Measurements from ENCODE around the gene CHRNB1.

Gene CHRNB1

GRCh38 chr17:7460850-7461660 is 16.2 kb downstream of the CHRNB1 start:
- no peak overlapping the region for H3K4me3 ChIP-seq (ENCODE audit: control insufficient read depth, low read depth, low read length)
- DNase-seq (ENCODE audit: low read depth), result no peak

DNA sequence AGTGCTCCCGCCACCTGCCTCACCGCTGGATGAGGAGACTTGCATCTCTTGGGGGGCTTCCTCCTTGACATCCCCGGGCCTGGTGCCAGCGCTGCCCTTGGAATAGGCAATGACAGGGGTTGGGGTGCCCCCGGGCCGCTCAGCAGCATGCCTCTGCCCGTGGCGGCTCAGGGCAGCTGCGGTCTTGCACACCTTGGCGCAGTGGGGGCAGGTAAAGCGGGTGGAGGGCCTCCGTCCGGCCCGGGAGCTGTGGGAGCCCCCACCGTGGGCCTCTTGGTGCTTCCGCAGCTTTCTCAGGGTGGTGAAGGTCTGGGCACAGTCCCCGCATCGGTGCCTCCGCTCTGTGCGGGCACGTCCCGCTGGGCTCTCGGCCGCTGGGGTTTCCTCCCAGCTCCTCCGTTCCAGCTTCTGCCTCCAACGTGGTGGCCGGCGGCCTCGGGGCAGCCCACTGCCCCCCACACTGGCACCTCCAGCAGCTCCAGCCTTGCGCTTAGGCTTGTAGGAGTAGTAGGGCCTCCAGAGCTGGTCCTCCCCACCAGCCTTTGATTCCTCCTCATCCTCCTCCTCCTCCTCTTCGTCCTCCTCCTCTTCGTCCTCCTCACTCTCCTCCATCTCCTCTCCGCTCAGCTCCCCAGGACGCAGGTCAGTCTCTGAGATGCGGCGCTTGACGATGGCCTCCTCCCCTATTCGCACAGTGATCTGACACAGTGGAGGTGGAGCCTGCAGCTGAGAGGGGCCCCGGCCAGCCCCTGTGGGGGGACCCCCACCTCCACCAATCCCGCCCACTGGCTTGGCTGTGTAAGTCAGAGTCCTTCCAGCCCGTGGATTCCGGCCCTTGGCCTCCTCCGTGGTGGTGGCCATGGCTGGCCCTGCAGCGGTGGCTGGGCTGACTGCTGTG is 17.9 kb downstream of the CHRNB1 start:
- H3K4me3 ChIP-seq (ENCODE audit: control insufficient read depth, low read depth, low read length), result no peak overlapping the region
- no peak for DNase-seq (ENCODE audit: low read depth)
- TF ChIP-seq, protein P1, sequence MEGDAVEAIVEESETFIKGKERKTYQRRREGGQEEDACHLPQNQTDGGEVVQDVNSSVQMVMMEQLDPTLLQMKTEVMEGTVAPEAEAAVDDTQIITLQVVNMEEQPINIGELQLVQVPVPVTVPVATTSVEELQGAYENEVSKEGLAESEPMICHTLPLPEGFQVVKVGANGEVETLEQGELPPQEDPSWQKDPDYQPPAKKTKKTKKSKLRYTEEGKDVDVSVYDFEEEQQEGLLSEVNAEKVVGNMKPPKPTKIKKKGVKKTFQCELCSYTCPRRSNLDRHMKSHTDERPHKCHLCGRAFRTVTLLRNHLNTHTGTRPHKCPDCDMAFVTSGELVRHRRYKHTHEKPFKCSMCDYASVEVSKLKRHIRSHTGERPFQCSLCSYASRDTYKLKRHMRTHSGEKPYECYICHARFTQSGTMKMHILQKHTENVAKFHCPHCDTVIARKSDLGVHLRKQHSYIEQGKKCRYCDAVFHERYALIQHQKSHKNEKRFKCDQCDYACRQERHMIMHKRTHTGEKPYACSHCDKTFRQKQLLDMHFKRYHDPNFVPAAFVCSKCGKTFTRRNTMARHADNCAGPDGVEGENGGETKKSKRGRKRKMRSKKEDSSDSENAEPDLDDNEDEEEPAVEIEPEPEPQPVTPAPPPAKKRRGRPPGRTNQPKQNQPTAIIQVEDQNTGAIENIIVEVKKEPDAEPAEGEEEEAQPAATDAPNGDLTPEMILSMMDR (conservative IDR thresholded peaks at IDR 0.05; ENCODE audit: control insufficient read depth, insufficient read depth, low read depth, low read length), result no peak

More at GRCh38 chr17:7460850-7461660, 16.2 kb downstream of the CHRNB1 start:
- TF ChIP-seq, protein P1 (conservative IDR thresholded peaks at IDR 0.05; ENCODE audit: control insufficient read depth, insufficient read depth, low read depth, low read length), result no peak

DNA sequence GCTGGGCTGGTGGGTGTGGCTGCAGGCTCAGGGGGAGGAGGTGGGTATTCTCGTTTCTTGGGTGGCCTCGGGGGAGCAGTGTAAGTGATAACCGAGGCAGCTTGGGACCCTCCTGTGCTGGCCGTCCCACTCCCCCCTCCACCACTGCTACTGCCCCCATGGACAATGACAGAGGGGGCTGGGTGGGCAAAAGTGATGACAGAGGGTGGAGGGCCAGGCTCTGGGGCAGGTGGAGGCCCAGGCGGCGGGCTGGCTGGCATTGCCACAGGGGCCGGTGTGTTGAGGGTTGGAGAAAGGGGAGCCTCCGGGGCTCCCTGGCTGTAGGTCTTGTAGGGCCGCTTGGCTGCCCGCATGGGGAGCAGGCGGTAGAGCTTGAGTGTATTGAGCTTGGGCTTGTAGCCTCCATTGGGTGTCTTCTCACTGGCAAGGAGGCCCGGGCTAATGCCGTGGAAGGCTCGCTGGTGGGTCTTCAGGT is 18.5 kb downstream of the CHRNB1 start:
- H3K4me3 ChIP-seq (ENCODE audit: control insufficient read depth, low read depth, low read length), result no peak overlapping the region
- no peak for DNase-seq (ENCODE audit: low read depth)
- TF ChIP-seq, protein P1 (conservative IDR thresholded peaks at IDR 0.05; ENCODE audit: control insufficient read depth, insufficient read depth, low read depth, low read length), result no peak

GRCh38 chr17:7464081-7464480 is 19.2 kb downstream of the CHRNB1 start:
- no peak overlapping the region for H3K4me3 ChIP-seq (ENCODE audit: control insufficient read depth, low read depth, low read length)
- DNase-seq (ENCODE audit: low read depth), result no peak
- TF ChIP-seq, protein P1 (conservative IDR thresholded peaks at IDR 0.05; ENCODE audit: control insufficient read depth, insufficient read depth, low read depth, low read length), result no peak

GRCh38 chr17:7465597-7466275 is 20.9 kb downstream of the CHRNB1 start:
- TF ChIP-seq, protein P1 (conservative IDR thresholded peaks at IDR 0.05; ENCODE audit: control insufficient read depth, insufficient read depth, low read depth, low read length), result no peak
- DNase-seq (ENCODE audit: low read depth), result no peak
- H3K4me3 ChIP-seq (ENCODE audit: control insufficient read depth, low read depth, low read length), result no peak overlapping the region

- no peak for DNase-seq (ENCODE audit: low read depth)
- TF ChIP-seq, protein P1 (conservative IDR thresholded peaks at IDR 0.05; ENCODE audit: control insufficient read depth, insufficient read depth, low read depth, low read length), result no peak
- no peak overlapping the region for H3K4me3 ChIP-seq (ENCODE audit: control insufficient read depth, low read depth, low read length)
These were observed 21.4 kb downstream of the CHRNB1 start for GRCh38 chr17:7466318-7466638.
